Lung (tissue), 12 donors: ENCODE measurements around the gene C3orf18. TPM values are rescaled to one million over a fixed set of nuclear protein-coding genes. Genes with fewer than 3 reads are reported as not detected.
A peak's percentile ranks its signal among the peaks of the same experiment; 100 is the strongest.

Experiments used
- ATAC-seq: fragments of 200-7000 bp; cut with Tn5 transposase; one replicate; pipeline ENCODE4 v1.9.1; 2020; ENCODE audit warnings: moderate number of reproducible peaks; ENCODE audit not compliant: insufficient read depth, low FRiP score
- DNase-seq, 3 donors: peaks; one replicate each; pipeline ENCODE4 v3.0.0-alpha.2; 2013 to 2017
- H3K27ac ChIP-seq, 2 donors: one replicate each; pipeline ENCODE4 v1.5.1; 2013; ENCODE audit warnings: mild to moderate bottlenecking in 2 of 2, moderate library complexity in 2 of 2, control low read depth in 1 of 2, inconsistent platforms in 1 of 2, low read depth in 1 of 2, low read length in 1 of 2
- H3K27me3 ChIP-seq, 3 donors: one replicate each; pipeline ENCODE4 v1.5.1; 2013; ENCODE audit warnings: low read length in 2 of 3; ENCODE audit not compliant: control insufficient read depth in 3 of 3, insufficient read depth in 3 of 3
- H3K36me3 ChIP-seq, 4 donors: one replicate each; pipeline ENCODE4 v1.5.1; 2013; ENCODE audit warnings: low read length in 4 of 4, mild to moderate bottlenecking in 1 of 4, moderate library complexity in 1 of 4; ENCODE audit not compliant: control insufficient read depth in 4 of 4, insufficient read depth in 4 of 4
- H3K4me1 ChIP-seq, 5 donors: one replicate each; pipeline ENCODE4 v1.5.1; 2013; ENCODE audit warnings: low read length in 5 of 5, mild to moderate bottlenecking in 2 of 5, moderate library complexity in 1 of 5; ENCODE audit not compliant: control insufficient read depth in 5 of 5, insufficient read depth in 5 of 5
- H3K4me3 ChIP-seq: one replicate; pipeline ENCODE4 v1.5.1; 2013; ENCODE audit warnings: mild to moderate bottlenecking, control low read depth, moderate library complexity
- H3K9ac ChIP-seq, 2 donors: one replicate each; pipeline ENCODE4 v1.5.1; 2013; ENCODE audit warnings: low read length in 2 of 2, control low read depth in 1 of 2; ENCODE audit not compliant: insufficient read depth in 1 of 2
- H3K9me3 ChIP-seq, 4 donors: one replicate each; pipeline ENCODE4 v1.5.1; 2013; ENCODE audit warnings: low read length in 3 of 4, mild to moderate bottlenecking in 1 of 4, moderate library complexity in 1 of 4; ENCODE audit not compliant: control insufficient read depth in 4 of 4, insufficient read depth in 3 of 4
- WGBS, 2 donors: extraction: QIAGEN DNeasy Blood & Tissue Kit; methylation state at CpG; one replicate each; pipeline ENCODE4 v1.1.7; 2013; 5-methylcytosine and 5-hydroxymethylcytosine counted together
- polyA plus RNA-seq, 2 donors: library from polyadenylated mRNA; stranded (reverse); fragments of 200-250 nt; gene quantifications; one replicate each; pipeline ENCODE4 v1.2.1, GENCODE V29; 2013
- total RNA-seq, 2 donors: library from RNA; depleted of rRNA in 1 of 2; stranded (reverse); fragments of >200 nt in 1 of 2; gene quantifications; one replicate each; pipeline ENCODE4 v1.2.1, GENCODE V29; 2014 to 2021
- TF ChIP-seq, protein P1 (sequence below): IDR thresholded peaks from 2 replicates; pipeline ENCODE4 v1.5.1; 2012; ENCODE audit warnings: mild to moderate bottlenecking; ENCODE audit errors: control extremely low read depth, extremely low read depth
- donor health status: control.
- donor health status: control.
- donor health status: Bipolar disorder and iron deficiency.
- donor health status: healthy.
- donor health status: DM: yes; HTN: yes; CAD: no.

Gene C3orf18
- total and polyA plus RNA-seq, 4 donors, result 2.7 to 7.0 (median 4.5) TPM

- 53 to 60% methylated on average over 14 of the region's 14 CpGs for WGBS, 2 donors
- H3K9ac ChIP-seq, result no peak overlapping the region
- H3K4me3 ChIP-seq, result no peak overlapping the region
- H3K27ac ChIP-seq, result peak overlapping the region; percentile 48 to 84
- DNase-seq (no peak), ATAC-seq (no peak)
- no peaks in the 10 kb centered on the region for H3K27me3 ChIP-seq
- H3K4me1 ChIP-seq, result peaks cover 21 to 59% (median 46%) of the 10 kb centered on the region in 5 donors
- peaks cover 6 to 37% (median 31%) of the 10 kb centered on the region in 4 donors for H3K36me3 ChIP-seq
- TF ChIP-seq, protein P1, sequence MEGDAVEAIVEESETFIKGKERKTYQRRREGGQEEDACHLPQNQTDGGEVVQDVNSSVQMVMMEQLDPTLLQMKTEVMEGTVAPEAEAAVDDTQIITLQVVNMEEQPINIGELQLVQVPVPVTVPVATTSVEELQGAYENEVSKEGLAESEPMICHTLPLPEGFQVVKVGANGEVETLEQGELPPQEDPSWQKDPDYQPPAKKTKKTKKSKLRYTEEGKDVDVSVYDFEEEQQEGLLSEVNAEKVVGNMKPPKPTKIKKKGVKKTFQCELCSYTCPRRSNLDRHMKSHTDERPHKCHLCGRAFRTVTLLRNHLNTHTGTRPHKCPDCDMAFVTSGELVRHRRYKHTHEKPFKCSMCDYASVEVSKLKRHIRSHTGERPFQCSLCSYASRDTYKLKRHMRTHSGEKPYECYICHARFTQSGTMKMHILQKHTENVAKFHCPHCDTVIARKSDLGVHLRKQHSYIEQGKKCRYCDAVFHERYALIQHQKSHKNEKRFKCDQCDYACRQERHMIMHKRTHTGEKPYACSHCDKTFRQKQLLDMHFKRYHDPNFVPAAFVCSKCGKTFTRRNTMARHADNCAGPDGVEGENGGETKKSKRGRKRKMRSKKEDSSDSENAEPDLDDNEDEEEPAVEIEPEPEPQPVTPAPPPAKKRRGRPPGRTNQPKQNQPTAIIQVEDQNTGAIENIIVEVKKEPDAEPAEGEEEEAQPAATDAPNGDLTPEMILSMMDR, result no peak
- H3K9me3 ChIP-seq, result no peaks in the 10 kb centered on the region
Measured at GRCh38 chr3:50604628-50605588, 37.4 kb upstream of the C3orf18 start.

GRCh38 chr3:50604110-50604621, 36.6 kb upstream of the C3orf18 start:
- TF ChIP-seq, protein P1, result no peak
- 82 to 83% methylated on average over 5 of the region's 5 CpGs for WGBS, 2 donors
- no peaks in the 10 kb centered on the region for H3K9me3 ChIP-seq
- H3K9ac ChIP-seq, result no peak overlapping the region
- H3K27ac ChIP-seq, result peak overlapping the region; percentile 48 to 84
- ATAC-seq (no peak), DNase-seq (no peak)
- peaks cover 15 to 59% (median 48%) of the 10 kb centered on the region in 5 donors for H3K4me1 ChIP-seq
- H3K36me3 ChIP-seq, result peaks cover 6 to 37% (median 30%) of the 10 kb centered on the region in 4 donors
- H3K4me3 ChIP-seq, result no peak overlapping the region
- no peaks in the 10 kb centered on the region for H3K27me3 ChIP-seq

GRCh38 chr3:50603261-50604109, 35.9 kb upstream of the C3orf18 start:
- no peaks in the 10 kb centered on the region for H3K27me3 ChIP-seq
- DNase-seq (no peak), ATAC-seq (no peak)
- peaks cover 6 to 37% (median 29%) of the 10 kb centered on the region in 4 donors for H3K36me3 ChIP-seq
- peak overlapping the region in 1 of 2 donors; percentile 80 for H3K9ac ChIP-seq
- TF ChIP-seq, protein P1, result no peak
- peaks cover 15 to 59% (median 44%) of the 10 kb centered on the region in 5 donors for H3K4me1 ChIP-seq
- no peaks in the 10 kb centered on the region for H3K9me3 ChIP-seq
- no peak overlapping the region for H3K4me3 ChIP-seq
- 70 to 78% methylated on average over 4 of the region's 4 CpGs for WGBS, 2 donors
- peak overlapping the region; percentile 84 to 92 for H3K27ac ChIP-seq
